ENCODE results near the gene VIPR2. TPM values are rescaled to one million over a fixed set of nuclear protein-coding genes. Genes with fewer than 3 reads are reported as not detected.

VIPR2 gene
- total RNA-seq, 1 experiment from 2014 or later, result not detected

- no peaks in the 10 kb centered on the region for H3K9me3 ChIP-seq (replicated peaks)
- H3K36me3 ChIP-seq, result no peaks in the 10 kb centered on the region
- no peak for DNase-seq (ENCODE audit: low read depth in 1 of 2, low spot score in 2 of 2)
- no peak overlapping the region for H3K4me3 ChIP-seq
- no peak overlapping the region for H3K27ac ChIP-seq
- H3K27me3 ChIP-seq (replicated peaks), result no peaks in the 10 kb centered on the region
- H3K4me1 ChIP-seq (replicated peaks), result no peaks in the 10 kb centered on the region
These were observed 128.1 kb downstream of the VIPR2 start for GRCh38 chr7:159016591-159016990.

GRCh38 chr7:159015454-159016410 is 128.9 kb downstream of the VIPR2 start:
- no peaks in the 10 kb centered on the region for H3K9me3 ChIP-seq (replicated peaks)

GRCh38 chr7:159015081-159015453 is 129.6 kb downstream of the VIPR2 start:
- Histone ChIP-seq H3K36me3 (no peaks in the 10 kb centered on the region), H3K4me1 (replicated peaks) (no peaks in the 10 kb centered on the region), H3K9me3 (replicated peaks) (no peaks in the 10 kb centered on the region), H3K4me3 (no peak overlapping the region), H3K27me3 (replicated peaks) (no peaks in the 10 kb centered on the region), H3K27ac (no peak overlapping the region)
- no peak for DNase-seq (ENCODE audit: low read depth in 1 of 2, low spot score in 2 of 2)

More at GRCh38 chr7:159015454-159016410, 128.9 kb downstream of the VIPR2 start:
- no peak overlapping the region for H3K27ac ChIP-seq
- H3K36me3 ChIP-seq, result no peaks in the 10 kb centered on the region
- no peaks in the 10 kb centered on the region for H3K27me3 ChIP-seq (replicated peaks)
- no peak overlapping the region for H3K4me3 ChIP-seq
- no peaks in the 10 kb centered on the region for H3K4me1 ChIP-seq (replicated peaks)
- no peak for DNase-seq (ENCODE audit: low read depth in 1 of 2, low spot score in 2 of 2)

GRCh38 chr7:159014297-159015062 is 130.2 kb downstream of the VIPR2 start:
- no peak for DNase-seq (ENCODE audit: low read depth in 1 of 2, low spot score in 2 of 2)
- H3K9me3 ChIP-seq (replicated peaks), result no peaks in the 10 kb centered on the region
- no peak overlapping the region for H3K27ac ChIP-seq
- H3K4me3 ChIP-seq, result no peak overlapping the region
- no peaks in the 10 kb centered on the region for H3K36me3 ChIP-seq
- H3K4me1 ChIP-seq (replicated peaks), result no peaks in the 10 kb centered on the region
- no peaks in the 10 kb centered on the region for H3K27me3 ChIP-seq (replicated peaks)

- Histone ChIP-seq H3K27me3 (replicated peaks) (no peaks in the 10 kb centered on the region; the same call in 1 of the 2 replicates), H3K9me3 (replicated peaks) (no peaks in the 10 kb centered on the region), H3K4me3 (no peak overlapping the region), H3K36me3 (no peaks in the 10 kb centered on the region), H3K4me1 (replicated peaks) (no peaks in the 10 kb centered on the region), H3K27ac (no peak overlapping the region)
- no peak for DNase-seq (ENCODE audit: low read depth in 1 of 2, low spot score in 2 of 2)
These were observed 130.8 kb downstream of the VIPR2 start for GRCh38 chr7:159013825-159014289.

GRCh38 chr7:159013181-159013690 is 131.4 kb downstream of the VIPR2 start:
- H3K27ac ChIP-seq, result no peak overlapping the region
- no peaks in the 10 kb centered on the region for H3K36me3 ChIP-seq
- no peaks in the 10 kb centered on the region for H3K9me3 ChIP-seq (replicated peaks)
- no peaks in the 10 kb centered on the region for H3K4me1 ChIP-seq (replicated peaks)
- H3K27me3 ChIP-seq (replicated peaks), result no peaks in the 10 kb centered on the region; the same call in 1 of the 2 replicates
- DNase-seq (ENCODE audit: low read depth in 1 of 2, low spot score in 2 of 2), result no peak
- no peak overlapping the region for H3K4me3 ChIP-seq

GRCh38 chr7:159012353-159013069 is 132.2 kb downstream of the VIPR2 start:
- Histone ChIP-seq H3K9me3 (replicated peaks) (no peaks in the 10 kb centered on the region), H3K27ac (no peak overlapping the region), H3K4me1 (replicated peaks) (no peaks in the 10 kb centered on the region), H3K36me3 (no peaks in the 10 kb centered on the region), H3K4me3 (no peak overlapping the region), H3K27me3 (replicated peaks) (no peaks in the 10 kb centered on the region; the same call in 1 of the 2 replicates)
- DNase-seq (ENCODE audit: low read depth in 1 of 2, low spot score in 2 of 2), result no peak

- DNase-seq (ENCODE audit: low read depth in 1 of 2, low spot score in 2 of 2), result no peak
- no peaks in the 10 kb centered on the region for H3K36me3 ChIP-seq
- no peaks in the 10 kb centered on the region for H3K4me1 ChIP-seq (replicated peaks)
- H3K4me3 ChIP-seq, result no peak overlapping the region
- H3K27ac ChIP-seq, result no peak overlapping the region
- H3K9me3 ChIP-seq (replicated peaks), result no peaks in the 10 kb centered on the region
- no peaks in the 10 kb centered on the region; the same call in 1 of the 2 replicates for H3K27me3 ChIP-seq (replicated peaks)
These were observed 133.0 kb downstream of the VIPR2 start for GRCh38 chr7:159011722-159012022.

- Histone ChIP-seq H3K4me3 (no peak overlapping the region), H3K36me3 (no peaks in the 10 kb centered on the region), H3K27me3 (replicated peaks) (no peaks in the 10 kb centered on the region; the same call in 1 of the 2 replicates), H3K4me1 (replicated peaks) (no peaks in the 10 kb centered on the region), H3K27ac (no peak overlapping the region), H3K9me3 (replicated peaks) (no peaks in the 10 kb centered on the region)
- DNase-seq (ENCODE audit: low read depth in 1 of 2, low spot score in 2 of 2), result no peak
These were observed 133.5 kb downstream of the VIPR2 start for GRCh38 chr7:159010937-159011721.

GRCh38 chr7:159010411-159010810 is 134.3 kb downstream of the VIPR2 start:
- Histone ChIP-seq H3K9me3 (replicated peaks) (no peaks in the 10 kb centered on the region), H3K4me3 (no peak overlapping the region), H3K27me3 (replicated peaks) (no peaks in the 10 kb centered on the region; the same call in 1 of the 2 replicates), H3K36me3 (no peaks in the 10 kb centered on the region), H3K27ac (no peak overlapping the region), H3K4me1 (replicated peaks) (no peaks in the 10 kb centered on the region)
- DNase-seq (ENCODE audit: low read depth in 1 of 2, low spot score in 2 of 2), result no peak

- Histone ChIP-seq H3K36me3 (no peaks in the 10 kb centered on the region), H3K4me1 (replicated peaks) (no peaks in the 10 kb centered on the region), H3K9me3 (replicated peaks) (no peaks in the 10 kb centered on the region), H3K27me3 (replicated peaks) (no peaks in the 10 kb centered on the region; the same call in 1 of the 2 replicates), H3K4me3 (no peak overlapping the region), H3K27ac (no peak overlapping the region)
- no peak for DNase-seq (ENCODE audit: low read depth in 1 of 2, low spot score in 2 of 2)
These were observed 134.7 kb downstream of the VIPR2 start for GRCh38 chr7:159009951-159010350.

- H3K9me3 ChIP-seq (replicated peaks), result no peaks in the 10 kb centered on the region
- no peak overlapping the region for H3K4me3 ChIP-seq
- no peak for DNase-seq (ENCODE audit: low read depth in 1 of 2, low spot score in 2 of 2)
- H3K4me1 ChIP-seq (replicated peaks), result no peaks in the 10 kb centered on the region
- no peaks in the 10 kb centered on the region; the same call in 1 of the 2 replicates for H3K27me3 ChIP-seq (replicated peaks)
- no peaks in the 10 kb centered on the region for H3K36me3 ChIP-seq
- H3K27ac ChIP-seq, result no peak overlapping the region
These were observed 136.2 kb downstream of the VIPR2 start for GRCh38 chr7:159008417-159008816.

- no peak for DNase-seq (ENCODE audit: low read depth in 1 of 2, low spot score in 2 of 2)
- Histone ChIP-seq H3K4me3 (no peak overlapping the region), H3K27ac (no peak overlapping the region), H3K36me3 (no peaks in the 10 kb centered on the region), H3K9me3 (replicated peaks) (no peaks in the 10 kb centered on the region), H3K27me3 (replicated peaks) (no peaks in the 10 kb centered on the region; the same call in 1 of the 2 replicates), H3K4me1 (replicated peaks) (no peaks in the 10 kb centered on the region)
These were observed 136.7 kb downstream of the VIPR2 start for GRCh38 chr7:159007996-159008389.
